ENCODE data around the gene PLXNB3. TPM values are rescaled to one million over a fixed set of nuclear protein-coding genes. Genes with fewer than 3 reads are reported as not detected.

The PLXNB3 gene
- total and polyA plus RNA-seq, 2 experiments from 2014 or later, result 0.70 to 4.1 TPM

DNA sequence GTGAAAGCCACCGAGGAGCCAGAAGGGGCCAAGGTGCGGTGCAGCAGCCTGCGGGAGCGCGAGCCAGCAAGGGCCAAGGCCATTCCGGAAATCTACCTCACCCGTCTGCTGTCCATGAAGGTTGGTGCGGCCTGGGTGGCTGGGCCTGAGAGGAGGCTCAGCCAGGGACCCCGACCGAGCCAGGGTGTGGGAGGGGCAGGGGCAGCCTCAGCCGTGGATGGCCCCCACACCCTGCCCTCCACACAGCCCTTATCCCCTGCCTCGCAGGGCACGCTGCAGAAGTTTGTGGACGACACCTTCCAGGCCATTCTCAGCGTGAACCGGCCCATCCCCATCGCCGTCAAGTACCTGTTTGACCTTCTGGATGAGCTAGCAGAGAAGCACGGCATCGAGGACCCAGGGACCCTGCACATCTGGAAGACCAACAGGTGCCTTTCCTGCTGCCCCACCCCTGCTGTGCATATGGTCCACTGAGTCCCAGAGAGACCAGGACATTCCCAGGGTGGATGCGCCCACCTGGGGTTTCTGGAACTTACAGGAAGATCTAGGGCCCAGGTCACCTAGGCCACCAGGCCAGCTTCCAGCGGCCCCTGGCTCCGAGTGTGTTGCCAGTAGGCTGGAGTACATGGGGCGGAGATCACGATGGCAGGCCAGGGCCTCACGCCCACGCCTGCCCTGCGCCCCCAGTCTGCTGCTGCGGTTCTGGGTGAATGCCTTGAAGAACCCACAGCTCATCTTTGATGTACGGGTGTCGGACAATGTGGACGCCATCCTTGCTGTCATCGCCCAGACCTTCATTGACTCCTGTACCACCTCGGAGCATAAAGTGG, 13.4 kb downstream of the PLXNB3 start:
- H3K79me2 ChIP-seq (replicated peaks; ENCODE audit: insufficient read depth), result no peaks in the 10 kb centered on the region
- no peaks in the 10 kb centered on the region for H4K20me1 ChIP-seq (replicated peaks; ENCODE audit: insufficient read depth)

More for the DNA sequence above, 13.4 kb downstream of the PLXNB3 start:
- Histone ChIP-seq H2AFZ (no peak overlapping the region), H3K4me3 (no peak overlapping the region), H3F3A (replicated peaks; ENCODE audit: low read depth) (no peaks in the 10 kb centered on the region), H3K27ac (ENCODE audit: low read depth) (no peak overlapping the region), H3K27me3 (ENCODE audit: insufficient read depth) (no peaks in the 10 kb centered on the region), H3K4me2 (no peak overlapping the region), H3K9me2 (ENCODE audit: insufficient read depth) (no peaks in the 10 kb centered on the region), H3K36me3 (ENCODE audit: insufficient read depth) (no peaks in the 10 kb centered on the region), H3K4me1 (ENCODE audit: insufficient read depth) (no peaks in the 10 kb centered on the region)
- Mint-ChIP-seq H3K27ac (no peak overlapping the region), H3K36me3 (ENCODE audit: low read depth) (no peaks in the 10 kb centered on the region), H3K4me1 (peaks cover 7% of the 10 kb centered on the region; the same call in 2 of the 3 replicates), H3K9me3 (no peaks in the 10 kb centered on the region), H3K4me3 (no peak overlapping the region), H3K27me3 (ENCODE audit: insufficient read depth, low read depth, poor library complexity) (peaks cover 5% of the 10 kb centered on the region)
- DNase-seq (ENCODE audit: low spot score), result no peak
- no peak for ATAC-seq
- TF ChIP-seq POLR2AphosphoS5 (IDR thresholded peaks at IDR 0.05; ENCODE audit: low read depth) (no peak), ZNF114 (CRISPR knock-in tag; IDR thresholded peaks at IDR 0.05) (no peak), JUNB (IDR thresholded peaks at IDR 0.05; ENCODE audit: unreplicated experiment) (no peak)
- TF ChIP-seq, protein P1, sequence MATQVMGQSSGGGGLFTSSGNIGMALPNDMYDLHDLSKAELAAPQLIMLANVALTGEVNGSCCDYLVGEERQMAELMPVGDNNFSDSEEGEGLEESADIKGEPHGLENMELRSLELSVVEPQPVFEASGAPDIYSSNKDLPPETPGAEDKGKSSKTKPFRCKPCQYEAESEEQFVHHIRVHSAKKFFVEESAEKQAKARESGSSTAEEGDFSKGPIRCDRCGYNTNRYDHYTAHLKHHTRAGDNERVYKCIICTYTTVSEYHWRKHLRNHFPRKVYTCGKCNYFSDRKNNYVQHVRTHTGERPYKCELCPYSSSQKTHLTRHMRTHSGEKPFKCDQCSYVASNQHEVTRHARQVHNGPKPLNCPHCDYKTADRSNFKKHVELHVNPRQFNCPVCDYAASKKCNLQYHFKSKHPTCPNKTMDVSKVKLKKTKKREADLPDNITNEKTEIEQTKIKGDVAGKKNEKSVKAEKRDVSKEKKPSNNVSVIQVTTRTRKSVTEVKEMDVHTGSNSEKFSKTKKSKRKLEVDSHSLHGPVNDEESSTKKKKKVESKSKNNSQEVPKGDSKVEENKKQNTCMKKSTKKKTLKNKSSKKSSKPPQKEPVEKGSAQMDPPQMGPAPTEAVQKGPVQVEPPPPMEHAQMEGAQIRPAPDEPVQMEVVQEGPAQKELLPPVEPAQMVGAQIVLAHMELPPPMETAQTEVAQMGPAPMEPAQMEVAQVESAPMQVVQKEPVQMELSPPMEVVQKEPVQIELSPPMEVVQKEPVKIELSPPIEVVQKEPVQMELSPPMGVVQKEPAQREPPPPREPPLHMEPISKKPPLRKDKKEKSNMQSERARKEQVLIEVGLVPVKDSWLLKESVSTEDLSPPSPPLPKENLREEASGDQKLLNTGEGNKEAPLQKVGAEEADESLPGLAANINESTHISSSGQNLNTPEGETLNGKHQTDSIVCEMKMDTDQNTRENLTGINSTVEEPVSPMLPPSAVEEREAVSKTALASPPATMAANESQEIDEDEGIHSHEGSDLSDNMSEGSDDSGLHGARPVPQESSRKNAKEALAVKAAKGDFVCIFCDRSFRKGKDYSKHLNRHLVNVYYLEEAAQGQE (IDR thresholded peaks at IDR 0.05; ENCODE audit: unreplicated experiment), result no peak
- TF ChIP-seq, protein P2, sequence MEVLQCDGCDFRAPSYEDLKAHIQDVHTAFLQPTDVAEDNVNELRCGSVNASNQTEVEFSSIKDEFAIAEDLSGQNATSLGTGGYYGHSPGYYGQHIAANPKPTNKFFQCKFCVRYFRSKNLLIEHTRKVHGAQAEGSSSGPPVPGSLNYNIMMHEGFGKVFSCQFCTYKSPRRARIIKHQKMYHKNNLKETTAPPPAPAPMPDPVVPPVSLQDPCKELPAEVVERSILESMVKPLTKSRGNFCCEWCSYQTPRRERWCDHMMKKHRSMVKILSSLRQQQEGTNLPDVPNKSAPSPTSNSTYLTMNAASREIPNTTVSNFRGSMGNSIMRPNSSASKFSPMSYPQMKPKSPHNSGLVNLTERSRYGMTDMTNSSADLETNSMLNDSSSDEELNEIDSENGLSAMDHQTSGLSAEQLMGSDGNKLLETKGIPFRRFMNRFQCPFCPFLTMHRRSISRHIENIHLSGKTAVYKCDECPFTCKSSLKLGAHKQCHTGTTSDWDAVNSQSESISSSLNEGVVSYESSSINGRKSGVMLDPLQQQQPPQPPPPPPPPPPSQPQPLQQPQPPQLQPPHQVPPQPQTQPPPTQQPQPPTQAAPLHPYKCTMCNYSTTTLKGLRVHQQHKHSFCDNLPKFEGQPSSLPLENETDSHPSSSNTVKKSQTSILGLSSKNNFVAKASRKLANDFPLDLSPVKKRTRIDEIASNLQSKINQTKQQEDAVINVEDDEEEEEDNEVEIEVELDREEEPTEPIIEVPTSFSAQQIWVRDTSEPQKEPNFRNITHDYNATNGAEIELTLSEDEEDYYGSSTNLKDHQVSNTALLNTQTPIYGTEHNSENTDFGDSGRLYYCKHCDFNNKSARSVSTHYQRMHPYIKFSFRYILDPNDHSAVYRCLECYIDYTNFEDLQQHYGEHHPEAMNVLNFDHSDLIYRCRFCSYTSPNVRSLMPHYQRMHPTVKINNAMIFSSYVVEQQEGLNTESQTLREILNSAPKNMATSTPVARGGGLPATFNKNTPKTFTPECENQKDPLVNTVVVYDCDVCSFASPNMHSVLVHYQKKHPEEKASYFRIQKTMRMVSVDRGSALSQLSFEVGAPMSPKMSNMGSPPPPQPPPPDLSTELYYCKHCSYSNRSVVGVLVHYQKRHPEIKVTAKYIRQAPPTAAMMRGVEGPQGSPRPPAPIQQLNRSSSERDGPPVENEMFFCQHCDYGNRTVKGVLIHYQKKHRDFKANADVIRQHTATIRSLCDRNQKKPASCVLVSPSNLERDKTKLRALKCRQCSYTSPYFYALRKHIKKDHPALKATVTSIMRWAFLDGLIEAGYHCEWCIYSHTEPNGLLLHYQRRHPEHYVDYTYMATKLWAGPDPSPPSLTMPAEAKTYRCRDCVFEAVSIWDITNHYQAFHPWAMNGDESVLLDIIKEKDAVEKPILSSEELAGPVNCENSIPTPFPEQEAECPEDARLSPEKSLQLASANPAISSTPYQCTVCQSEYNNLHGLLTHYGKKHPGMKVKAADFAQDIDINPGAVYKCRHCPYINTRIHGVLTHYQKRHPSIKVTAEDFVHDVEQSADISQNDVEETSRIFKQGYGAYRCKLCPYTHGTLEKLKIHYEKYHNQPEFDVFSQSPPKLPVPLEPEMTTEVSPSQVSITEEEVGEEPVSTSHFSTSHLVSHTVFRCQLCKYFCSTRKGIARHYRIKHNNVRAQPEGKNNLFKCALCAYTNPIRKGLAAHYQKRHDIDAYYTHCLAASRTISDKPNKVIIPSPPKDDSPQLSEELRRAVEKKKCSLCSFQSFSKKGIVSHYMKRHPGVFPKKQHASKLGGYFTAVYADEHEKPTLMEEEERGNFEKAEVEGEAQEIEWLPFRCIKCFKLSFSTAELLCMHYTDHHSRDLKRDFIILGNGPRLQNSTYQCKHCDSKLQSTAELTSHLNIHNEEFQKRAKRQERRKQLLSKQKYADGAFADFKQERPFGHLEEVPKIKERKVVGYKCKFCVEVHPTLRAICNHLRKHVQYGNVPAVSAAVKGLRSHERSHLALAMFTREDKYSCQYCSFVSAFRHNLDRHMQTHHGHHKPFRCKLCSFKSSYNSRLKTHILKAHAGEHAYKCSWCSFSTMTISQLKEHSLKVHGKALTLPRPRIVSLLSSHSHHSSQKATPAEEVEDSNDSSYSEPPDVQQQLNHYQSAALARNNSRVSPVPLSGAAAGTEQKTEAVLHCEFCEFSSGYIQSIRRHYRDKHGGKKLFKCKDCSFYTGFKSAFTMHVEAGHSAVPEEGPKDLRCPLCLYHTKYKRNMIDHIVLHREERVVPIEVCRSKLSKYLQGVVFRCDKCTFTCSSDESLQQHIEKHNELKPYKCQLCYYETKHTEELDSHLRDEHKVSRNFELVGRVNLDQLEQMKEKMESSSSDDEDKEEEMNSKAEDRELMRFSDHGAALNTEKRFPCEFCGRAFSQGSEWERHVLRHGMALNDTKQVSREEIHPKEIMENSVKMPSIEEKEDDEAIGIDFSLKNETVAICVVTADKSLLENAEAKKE (CRISPR knock-in tag; IDR thresholded peaks at IDR 0.05), result no peak
- TF ChIP-seq, protein P3, sequence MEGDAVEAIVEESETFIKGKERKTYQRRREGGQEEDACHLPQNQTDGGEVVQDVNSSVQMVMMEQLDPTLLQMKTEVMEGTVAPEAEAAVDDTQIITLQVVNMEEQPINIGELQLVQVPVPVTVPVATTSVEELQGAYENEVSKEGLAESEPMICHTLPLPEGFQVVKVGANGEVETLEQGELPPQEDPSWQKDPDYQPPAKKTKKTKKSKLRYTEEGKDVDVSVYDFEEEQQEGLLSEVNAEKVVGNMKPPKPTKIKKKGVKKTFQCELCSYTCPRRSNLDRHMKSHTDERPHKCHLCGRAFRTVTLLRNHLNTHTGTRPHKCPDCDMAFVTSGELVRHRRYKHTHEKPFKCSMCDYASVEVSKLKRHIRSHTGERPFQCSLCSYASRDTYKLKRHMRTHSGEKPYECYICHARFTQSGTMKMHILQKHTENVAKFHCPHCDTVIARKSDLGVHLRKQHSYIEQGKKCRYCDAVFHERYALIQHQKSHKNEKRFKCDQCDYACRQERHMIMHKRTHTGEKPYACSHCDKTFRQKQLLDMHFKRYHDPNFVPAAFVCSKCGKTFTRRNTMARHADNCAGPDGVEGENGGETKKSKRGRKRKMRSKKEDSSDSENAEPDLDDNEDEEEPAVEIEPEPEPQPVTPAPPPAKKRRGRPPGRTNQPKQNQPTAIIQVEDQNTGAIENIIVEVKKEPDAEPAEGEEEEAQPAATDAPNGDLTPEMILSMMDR (conservative IDR thresholded peaks at IDR 0.05; ENCODE audit: low read depth in 2 of 2), result no peak

All from GM23338 (cell line).